ENCODE measurements around the gene DDR2.

Gene DDR2

GRCh38 chr1:162694911-162695310 lies 62.6 kb downstream of the DDR2 start:
- no peak for DNase-seq (ENCODE audit: low read depth in 2 of 3, low spot score in 1 of 3)

DNA sequence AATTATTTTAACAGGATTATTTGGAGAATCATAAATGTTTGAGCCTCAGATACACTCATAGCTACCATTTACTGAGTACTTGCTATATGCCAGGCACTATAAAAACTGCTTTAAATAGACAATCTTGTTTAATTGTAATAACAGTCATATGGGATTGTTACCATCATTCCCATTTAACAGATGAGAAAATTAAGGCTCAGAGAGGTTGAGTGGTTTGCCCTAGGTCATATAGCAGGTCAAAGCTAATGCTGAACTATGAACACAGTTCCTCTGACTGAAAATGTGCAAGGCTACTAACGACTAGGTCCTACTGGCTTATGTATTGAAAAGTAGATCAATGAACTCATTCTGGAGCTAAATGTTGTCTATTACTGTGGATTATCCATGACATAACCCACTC lies 63.4 kb downstream of the DDR2 start:
- no peak for DNase-seq (ENCODE audit: low read depth in 2 of 3, low spot score in 1 of 3)

- no peak for DNase-seq (ENCODE audit: low read depth in 2 of 3, low spot score in 1 of 3)
Measured at GRCh38 chr1:162696286-162696862, 64.1 kb downstream of the DDR2 start.

- DNase-seq (ENCODE audit: low read depth in 2 of 3, low spot score in 1 of 3): no peak
Measured at GRCh38 chr1:162697140-162697895, 65.1 kb downstream of the DDR2 start.

GRCh38 chr1:162699366-162699765 lies 67.1 kb downstream of the DDR2 start:
- no peak for DNase-seq (ENCODE audit: low read depth in 2 of 3, low spot score in 1 of 3)

DNA sequence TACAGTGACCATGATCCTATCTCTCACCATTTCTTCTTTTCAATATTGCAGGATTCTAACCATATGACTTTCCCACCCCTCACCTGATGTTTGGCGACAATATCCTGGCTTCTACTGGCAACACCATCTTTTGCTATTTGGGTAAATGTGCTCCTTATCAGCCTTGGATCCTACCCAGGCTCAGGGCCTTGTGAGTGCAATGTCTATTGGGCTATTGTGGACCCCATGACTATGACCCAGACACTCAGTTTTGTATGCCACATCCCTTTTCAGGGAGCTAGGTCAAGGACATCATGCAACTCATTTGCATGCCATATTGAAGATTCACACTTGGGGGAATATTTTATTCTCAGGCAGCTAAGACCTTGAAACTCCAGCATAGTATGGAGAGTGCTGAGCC lies 67.9 kb downstream of the DDR2 start:
- no peak for DNase-seq (ENCODE audit: low read depth in 2 of 3, low spot score in 1 of 3)

- no peak for DNase-seq (ENCODE audit: low read depth in 2 of 3, low spot score in 1 of 3)
Measured at GRCh38 chr1:162701286-162701685, 69.0 kb downstream of the DDR2 start.

- no peak for DNase-seq (ENCODE audit: low read depth in 2 of 3, low spot score in 1 of 3)
Measured at GRCh38 chr1:162702628-162703027, 70.4 kb downstream of the DDR2 start.

DNA sequence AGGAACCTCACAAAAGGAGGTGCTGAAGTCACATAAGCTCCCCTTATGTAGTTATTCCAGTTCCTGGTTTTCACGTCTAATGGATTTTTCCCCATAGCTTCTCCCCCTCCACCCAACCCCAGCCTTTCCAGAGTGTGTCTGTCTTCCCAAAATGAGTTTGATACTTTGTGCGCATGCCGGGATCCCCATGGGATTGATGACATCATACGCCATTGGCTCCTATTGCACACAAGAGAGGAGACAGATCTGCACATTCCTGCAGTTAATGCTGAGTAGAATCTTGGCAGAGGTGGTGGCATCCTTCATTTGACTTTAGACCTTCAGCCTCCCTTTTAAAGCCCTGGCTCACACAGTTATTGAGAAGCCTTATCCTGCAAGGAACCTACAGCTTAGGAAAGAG lies 71.4 kb downstream of the DDR2 start:
- DNase-seq (ENCODE audit: low read depth in 2 of 3, low spot score in 1 of 3): no peak

DNA sequence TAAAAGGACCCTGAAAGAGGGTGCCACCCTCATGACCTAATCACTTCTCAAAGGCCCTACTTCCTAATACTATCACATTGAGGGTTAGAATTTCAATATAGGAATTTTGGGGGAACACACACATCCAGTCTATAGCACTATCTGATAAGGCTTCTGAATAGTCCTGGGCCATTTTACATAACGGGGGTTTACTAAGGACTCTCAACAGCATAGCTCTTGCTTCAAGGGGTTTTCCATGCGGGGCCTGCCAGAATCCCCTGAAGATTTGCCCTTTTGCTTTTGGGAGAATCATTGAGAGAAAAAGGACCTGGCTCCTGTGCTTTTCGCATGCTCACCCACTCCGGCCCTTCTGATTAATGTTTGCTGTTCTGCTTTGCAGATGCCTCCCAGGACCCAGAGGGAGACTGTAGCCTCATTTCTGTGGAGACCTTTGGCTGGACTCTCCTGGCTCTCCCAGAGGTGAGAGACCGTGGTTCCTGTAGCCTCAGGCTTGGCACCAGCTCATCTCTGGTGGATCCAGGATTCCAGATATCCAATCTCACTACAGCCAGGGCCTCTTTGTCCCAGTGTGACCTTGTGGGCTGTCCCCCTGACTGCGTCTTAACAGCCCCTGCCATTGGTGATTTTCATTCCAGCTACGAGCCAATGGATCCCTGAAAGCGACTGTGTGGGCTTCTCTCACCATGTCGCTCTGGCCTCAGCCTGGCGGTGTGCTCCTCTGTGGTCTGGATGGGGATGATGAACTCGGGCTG lies 72.6 kb downstream of the DDR2 start:
- DNase-seq (ENCODE audit: low read depth in 2 of 3, low spot score in 1 of 3): no peak

- DNase-seq (ENCODE audit: low read depth in 2 of 3, low spot score in 1 of 3): no peak
Measured at GRCh38 chr1:162706003-162706402, 73.7 kb downstream of the DDR2 start.

- no peak for DNase-seq (ENCODE audit: low read depth in 2 of 3, low spot score in 1 of 3)
Measured at GRCh38 chr1:162706606-162707005, 74.3 kb downstream of the DDR2 start.

DNA sequence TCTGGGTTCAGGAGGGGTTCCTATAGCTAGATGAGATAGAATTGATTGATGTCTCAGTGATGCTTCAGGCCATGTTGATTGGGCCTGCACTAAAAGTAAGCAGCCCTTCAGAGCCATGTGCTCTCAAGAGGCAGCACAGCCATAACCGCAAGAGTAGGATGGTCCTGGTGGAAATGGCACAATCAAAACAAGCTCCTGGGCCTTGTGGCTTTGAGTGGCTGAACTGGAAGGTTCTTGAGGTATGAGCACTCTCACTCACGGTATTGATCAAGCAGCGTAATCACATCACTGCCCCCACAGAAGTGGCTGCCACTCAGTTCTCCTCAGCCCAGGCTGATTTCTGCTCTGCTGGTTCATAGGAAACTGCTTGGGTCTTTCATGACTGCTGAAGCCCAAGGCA lies 76.0 kb downstream of the DDR2 start:
- no peak for DNase-seq (ENCODE audit: low read depth in 2 of 3, low spot score in 1 of 3)

DNA sequence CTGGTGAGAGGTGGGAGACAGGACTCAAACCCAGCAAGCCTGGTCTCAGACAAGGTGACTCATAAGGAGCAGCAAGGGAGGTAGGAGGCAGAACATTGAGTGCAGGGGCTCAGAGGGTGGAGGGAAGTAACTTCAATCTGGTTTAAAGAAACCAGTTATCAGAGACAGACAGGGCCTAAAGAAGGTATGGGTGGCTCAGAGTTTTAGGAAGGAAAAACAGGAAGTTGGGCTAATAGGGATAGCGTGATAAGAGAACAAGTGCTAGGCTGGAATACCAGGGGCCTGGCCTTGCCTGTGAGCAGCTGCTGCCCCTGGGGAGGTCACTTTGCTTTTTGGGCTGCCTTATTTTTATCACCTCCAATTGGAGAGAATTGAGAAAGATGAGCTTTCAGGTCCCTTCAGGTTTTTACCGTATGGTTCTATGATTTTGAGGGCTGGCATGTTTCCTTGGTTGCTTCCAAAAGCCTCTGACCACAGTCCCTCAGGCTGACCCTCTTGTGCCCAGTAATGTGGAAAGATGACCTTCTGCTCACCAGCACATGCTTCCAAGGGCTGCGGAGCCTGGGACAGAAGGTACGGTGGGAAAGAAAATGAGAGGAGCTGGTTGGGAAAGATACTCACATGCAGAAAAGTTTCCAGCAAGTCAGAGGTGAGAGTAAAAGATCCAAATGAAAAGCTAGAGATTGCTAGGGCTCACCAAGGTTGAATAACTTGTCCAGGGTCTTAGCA lies 77.0 kb downstream of the DDR2 start:
- no peak for DNase-seq (ENCODE audit: low read depth in 2 of 3, low spot score in 1 of 3)

GRCh38 chr1:162709870-162710269 lies 77.6 kb downstream of the DDR2 start:
- no peak for DNase-seq (ENCODE audit: low read depth in 2 of 3, low spot score in 1 of 3)

GRCh38 chr1:162710345-162710744 lies 78.1 kb downstream of the DDR2 start:
- no peak for DNase-seq (ENCODE audit: low read depth in 2 of 3, low spot score in 1 of 3)

- no peak for DNase-seq (ENCODE audit: low read depth in 2 of 3, low spot score in 1 of 3)
Measured at GRCh38 chr1:162710780-162711465, 78.7 kb downstream of the DDR2 start.

DNA sequence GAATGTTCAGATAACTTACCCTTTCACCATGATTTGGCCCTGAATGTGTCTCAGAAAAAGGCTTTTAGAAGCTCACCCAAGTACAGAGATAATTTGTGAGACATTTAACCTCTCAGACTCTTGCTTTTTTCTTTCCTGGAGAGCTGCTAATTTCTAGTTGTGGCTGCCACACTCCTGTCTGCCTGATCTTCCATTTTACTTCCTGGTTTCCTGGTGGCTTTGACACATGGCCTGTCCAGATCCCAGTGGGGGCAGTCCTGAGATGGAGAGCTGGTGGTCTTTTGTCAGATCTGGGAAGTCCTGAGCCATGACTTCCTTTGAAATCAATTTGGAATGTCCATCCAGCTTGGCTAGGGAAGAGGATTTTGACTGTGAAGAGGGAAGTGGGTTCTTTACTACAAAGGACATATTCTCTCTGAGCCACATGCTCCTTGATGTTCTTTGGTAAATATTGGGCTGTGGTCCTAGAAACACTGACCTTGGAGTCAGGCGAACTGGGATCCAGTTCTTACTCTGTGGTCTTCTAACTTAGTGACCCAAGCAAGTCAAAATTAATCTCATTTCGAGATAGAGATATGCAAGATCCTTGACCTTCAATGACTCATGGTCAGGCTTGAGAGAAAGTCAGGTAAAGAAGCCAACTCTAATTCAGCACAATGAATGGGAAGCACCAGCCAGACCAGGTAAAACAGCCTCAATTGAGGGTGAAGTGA lies 80.2 kb downstream of the DDR2 start:
- no peak for DNase-seq (ENCODE audit: low read depth in 2 of 3, low spot score in 1 of 3)

- no peak for DNase-seq (ENCODE audit: low read depth in 2 of 3, low spot score in 1 of 3)
Measured at GRCh38 chr1:162716123-162716522, 83.9 kb downstream of the DDR2 start.

GRCh38 chr1:162716552-162716951 lies 84.3 kb downstream of the DDR2 start:
- DNase-seq (ENCODE audit: low read depth in 2 of 3, low spot score in 1 of 3): no peak
